Fibroblast of skin of right biceps (primary cell): ENCODE data around the gene CHRM5.
"Not testable (repeated sequence)": the region's sequence is repeated elsewhere in the genome, so short reads cannot be mapped to it uniquely, and the experiment has no call there.

ENCODE experiments used
- DNase-seq: peaks from one replicate; pipeline ENCODE4 v3.0.0-alpha.2; 2013

The CHRM5 gene

GRCh38 chr15:33994005-33994615 lies 25.8 kb downstream of the CHRM5 start:
- no peak for DNase-seq

- DNase-seq = not testable (repeated sequence)
Measured at GRCh38 chr15:33995666-33996065, 27.4 kb downstream of the CHRM5 start.

- peak; percentile 16 for DNase-seq
Measured at GRCh38 chr15:34001536-34001935, 33.2 kb downstream of the CHRM5 start.

GRCh38 chr15:34006381-34006780 lies 38.1 kb downstream of the CHRM5 start:
- DNase-seq = no peak

DNA sequence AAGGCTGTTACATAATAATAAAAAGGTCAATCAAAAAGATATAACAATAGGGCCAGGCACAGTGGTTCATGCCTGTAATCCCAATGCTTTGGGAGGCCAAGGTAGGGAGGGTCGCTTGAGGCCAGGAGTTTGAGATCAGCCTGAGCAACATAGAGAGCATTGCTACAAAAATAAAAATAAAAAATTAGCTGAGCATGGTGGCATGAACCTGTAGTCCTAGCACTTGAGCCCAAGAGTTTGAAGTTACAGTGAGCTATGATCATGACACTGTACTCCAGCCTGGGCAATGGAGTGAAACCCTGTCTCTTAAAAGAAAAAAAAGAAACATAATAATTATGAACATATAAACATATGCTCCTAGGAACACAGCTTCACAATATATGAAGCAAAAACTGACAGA lies 41.4 kb downstream of the CHRM5 start:
- DNase-seq = no peak

DNA sequence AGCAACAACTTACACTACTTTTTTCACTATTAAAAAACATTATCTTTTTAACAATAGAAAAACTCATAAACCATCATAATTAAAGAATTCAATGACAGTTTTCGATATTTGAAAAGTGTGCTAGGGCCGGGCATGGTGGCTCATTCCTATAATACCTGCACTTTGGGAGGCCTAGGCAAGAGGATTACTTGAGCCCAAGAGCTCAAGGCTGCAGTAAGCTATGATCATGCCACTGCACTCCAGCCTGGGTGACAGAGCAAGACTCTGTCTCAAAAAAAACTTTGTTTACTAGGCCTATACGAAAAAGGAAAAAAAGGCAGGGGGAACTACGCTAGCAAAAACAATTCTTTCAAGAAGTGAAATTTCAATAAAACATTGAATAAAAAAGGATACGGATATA lies 42.6 kb downstream of the CHRM5 start:
- no peak for DNase-seq

DNA sequence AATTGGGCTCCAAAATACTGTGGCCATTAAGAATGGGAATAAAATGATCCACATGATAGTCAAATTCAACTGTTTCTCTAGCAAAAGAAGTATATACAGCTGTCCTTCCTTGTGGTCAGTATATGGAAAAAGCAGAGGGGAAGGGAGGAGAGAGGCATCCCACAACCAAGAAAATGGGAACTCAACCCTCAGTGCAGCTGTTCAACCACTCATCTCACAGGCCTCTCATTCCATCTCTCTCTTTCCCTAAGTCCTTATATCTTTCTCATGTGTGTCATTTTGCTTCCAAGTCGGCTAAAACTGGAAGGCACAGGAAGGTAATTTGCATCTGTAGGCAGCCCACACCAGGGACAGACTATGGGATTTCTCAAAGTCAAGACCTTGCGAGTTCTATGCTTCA lies 43.2 kb downstream of the CHRM5 start:
- DNase-seq = no peak

DNA sequence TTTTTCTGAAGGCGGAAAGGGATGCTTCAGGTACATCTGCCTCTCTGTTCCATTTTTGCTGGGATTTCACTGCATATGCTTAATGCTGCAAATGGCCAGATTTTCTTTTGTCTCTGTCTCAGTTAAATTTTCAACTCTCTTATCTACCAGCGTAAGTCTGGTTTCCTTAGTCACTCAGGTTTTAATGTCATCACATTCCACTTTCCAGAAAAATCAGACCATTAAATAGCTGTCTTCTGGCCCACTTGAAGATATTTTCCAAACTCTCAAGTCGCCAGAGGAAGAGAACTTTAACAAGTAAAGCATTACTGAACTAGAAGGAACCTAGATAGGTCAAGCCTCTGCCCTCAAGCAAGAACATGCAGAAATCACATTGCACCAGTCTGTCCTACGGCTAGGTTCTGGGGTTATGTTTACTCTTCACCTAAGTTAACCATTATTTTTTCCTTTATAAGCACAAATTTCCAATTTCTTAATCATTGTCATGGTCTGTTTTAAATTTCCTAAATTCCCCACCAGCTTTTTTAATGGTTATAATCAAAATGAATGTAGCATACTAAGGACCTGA lies 44.2 kb downstream of the CHRM5 start:
- no peak for DNase-seq

- no peak for DNase-seq
Measured at GRCh38 chr15:34013746-34014145, 45.4 kb downstream of the CHRM5 start.

- DNase-seq = no peak
Measured at GRCh38 chr15:34014556-34014955, 46.3 kb downstream of the CHRM5 start.

DNA sequence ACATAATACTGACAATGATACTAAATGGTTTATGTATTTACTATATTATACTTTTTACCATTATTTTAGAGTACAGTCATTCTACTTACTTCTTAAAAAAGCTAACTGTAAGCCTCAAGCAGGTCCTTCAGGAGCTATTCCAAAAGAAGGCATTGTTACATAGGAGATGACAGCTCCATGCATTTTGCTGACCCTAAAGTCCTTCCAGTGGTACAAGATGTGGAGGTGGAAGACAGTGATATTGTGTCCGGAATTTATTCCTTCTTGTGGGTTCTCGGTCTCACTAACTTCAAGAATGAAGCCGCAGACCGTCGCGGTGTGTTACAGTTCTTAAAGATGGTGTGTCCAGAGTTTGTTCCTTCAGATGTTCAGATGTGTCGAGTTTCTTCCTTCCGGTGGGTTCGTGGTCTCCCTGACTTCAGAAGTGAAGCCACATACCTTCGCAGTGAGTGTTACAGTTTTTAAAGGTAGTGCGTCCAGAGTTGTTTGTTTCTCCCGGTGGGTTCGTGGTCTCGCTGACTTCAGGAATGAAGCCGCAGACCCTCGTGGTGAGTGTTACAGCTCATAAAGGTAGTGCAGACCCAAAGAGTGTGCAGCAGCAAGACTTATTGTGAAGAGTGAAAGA lies 49.8 kb downstream of the CHRM5 start:
- no peak for DNase-seq

DNA sequence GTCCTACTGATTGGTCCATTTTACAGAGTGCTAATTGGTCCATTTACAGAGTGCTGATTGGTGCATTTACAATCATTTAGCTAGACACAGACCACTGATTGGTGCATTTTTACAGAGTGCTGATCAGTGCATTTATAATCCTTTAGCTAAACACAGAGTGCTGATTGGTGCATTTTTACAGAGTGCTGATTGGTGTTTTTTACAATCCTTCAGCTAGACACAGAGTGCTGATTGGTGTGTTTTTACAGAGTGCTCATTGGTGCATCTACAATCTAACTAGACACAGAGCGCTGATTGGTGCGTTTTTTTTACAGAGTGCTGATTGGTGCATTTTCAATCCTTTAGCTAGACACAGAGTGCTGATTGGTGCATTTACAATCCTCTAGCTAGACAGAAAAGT lies 50.4 kb downstream of the CHRM5 start:
- DNase-seq = not testable (repeated sequence)

DNA sequence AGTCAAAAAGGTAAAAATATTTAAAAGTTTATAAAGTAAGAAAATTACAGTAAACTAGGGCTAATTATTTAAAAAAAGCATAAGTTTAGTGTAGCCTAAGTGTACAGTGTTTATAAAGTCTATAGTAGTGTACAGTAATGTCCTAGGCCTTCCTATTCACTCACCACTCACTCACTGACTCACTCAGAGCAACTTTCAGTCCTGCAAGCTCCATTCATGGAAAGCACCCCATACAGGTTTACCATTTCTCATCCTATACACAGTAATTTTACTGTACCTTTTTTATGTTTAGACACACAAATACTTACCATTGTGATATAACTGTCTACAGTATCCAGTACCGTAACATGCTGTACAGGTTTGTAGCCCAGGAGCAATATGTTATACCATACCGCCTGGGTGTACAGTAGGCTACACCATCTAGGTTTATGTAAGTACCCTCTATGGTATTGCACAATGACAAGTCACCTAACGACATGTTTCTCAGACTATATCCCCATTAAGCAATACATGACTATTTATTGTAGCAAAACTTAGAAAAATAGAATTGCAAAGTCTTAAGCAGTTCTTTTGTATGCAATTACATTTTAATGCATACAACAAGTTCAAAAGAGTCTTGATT lies 51.2 kb downstream of the CHRM5 start:
- no peak for DNase-seq

- DNase-seq = no peak
Measured at GRCh38 chr15:34023907-34024306, 55.6 kb downstream of the CHRM5 start.

- no peak for DNase-seq
Measured at GRCh38 chr15:34025252-34025651, 57.0 kb downstream of the CHRM5 start.

DNA sequence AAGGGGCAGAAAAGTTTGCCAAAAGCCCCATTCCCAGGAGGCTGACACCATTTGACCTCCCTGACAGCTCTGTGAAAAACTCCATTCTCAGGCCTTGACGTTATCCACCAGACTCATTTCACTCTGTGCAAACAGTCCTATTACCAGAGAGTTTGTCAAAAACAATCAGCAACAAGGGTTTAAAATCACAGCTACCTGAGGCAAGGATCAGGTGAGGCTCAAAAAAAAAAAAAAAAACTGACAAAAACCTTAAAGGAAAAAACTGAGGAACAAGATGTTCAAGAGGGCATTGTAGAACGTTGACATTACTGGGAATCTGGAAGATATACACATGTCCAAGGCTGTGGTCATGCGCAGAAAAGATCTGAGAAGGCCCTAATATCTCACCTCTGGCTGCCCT lies 59.3 kb downstream of the CHRM5 start:
- no peak for DNase-seq

DNA sequence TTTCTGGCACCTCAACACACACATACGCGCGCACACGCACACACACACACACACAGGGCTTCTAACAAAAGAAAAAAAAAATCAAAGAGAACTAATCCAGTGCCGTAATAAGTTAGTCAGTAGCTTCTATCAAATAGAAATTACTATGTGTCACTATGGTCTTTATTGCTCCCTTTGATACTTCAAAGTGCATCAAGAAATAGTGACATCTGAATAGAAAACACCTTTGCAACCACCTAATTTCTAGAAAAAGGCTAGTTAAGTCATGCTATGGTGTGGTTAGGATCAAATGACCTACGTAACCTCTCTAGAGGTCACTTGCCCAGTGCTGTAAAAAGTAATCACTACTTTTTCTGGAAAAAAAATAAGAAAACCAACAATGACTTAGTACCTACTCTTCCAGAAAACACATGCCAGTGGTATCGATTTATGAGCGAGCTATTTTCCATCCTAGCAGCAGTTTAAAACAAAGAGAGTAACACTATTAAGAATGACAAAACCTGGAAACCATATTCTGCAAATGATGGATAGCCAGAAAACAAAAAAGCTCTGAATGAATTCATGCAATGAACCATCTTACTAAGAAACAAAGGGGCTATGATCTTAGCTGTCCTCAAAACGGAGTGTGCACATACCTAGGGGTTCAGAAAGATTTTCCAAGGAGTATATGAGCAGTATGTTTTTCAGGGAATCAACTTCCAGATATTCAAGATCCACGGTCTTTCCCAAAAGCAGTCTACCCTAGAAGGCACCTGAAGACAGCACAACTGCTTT lies 63.9 kb downstream of the CHRM5 start:
- no peak for DNase-seq

GRCh38 chr15:34038023-34038870 lies 70.0 kb downstream of the CHRM5 start:
- DNase-seq = peak; percentile 83

GRCh38 chr15:34038871-34039789 lies 70.8 kb downstream of the CHRM5 start, which contains the start of gene AVEN:
AVEN (minus strand) TSS chr15:34039204; CDS start chr15:34039046, 158 bp downstream.
- peak; percentile 62 for DNase-seq

DNA sequence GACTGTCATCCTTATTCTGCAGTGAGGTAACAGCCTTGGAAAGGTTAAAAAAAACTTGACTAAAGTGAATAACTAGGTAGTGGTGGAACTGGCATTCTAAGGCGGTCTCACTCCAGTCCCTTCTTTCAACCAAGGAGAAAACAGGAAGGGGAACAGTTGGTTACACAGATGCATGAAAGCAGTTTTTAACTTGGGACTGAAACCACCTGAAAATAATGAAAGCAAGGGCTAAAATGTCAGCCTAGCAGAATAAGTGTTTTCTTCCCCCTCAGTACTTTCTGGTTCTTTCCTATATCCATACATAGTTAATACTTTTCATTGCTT lies 71.5 kb downstream of the CHRM5 start:
- DNase-seq = no peak

- DNase-seq = no peak
Measured at GRCh38 chr15:34043391-34043790, 75.1 kb downstream of the CHRM5 start.
